Right forelimb (tissue), 1 donor: ENCODE measurements around the gene SYNJ2.
A peak's percentile ranks its signal among the peaks of the same experiment; 100 is the strongest.

Source experiments
- DNase-seq: peaks from one replicate; pipeline ENCODE4 v3.0.0-alpha.2; 2018

Gene SYNJ2

GRCh38 chr6:157999168-158000051, 17.7 kb downstream of the SYNJ2 start:
- DNase-seq = no peak

DNA sequence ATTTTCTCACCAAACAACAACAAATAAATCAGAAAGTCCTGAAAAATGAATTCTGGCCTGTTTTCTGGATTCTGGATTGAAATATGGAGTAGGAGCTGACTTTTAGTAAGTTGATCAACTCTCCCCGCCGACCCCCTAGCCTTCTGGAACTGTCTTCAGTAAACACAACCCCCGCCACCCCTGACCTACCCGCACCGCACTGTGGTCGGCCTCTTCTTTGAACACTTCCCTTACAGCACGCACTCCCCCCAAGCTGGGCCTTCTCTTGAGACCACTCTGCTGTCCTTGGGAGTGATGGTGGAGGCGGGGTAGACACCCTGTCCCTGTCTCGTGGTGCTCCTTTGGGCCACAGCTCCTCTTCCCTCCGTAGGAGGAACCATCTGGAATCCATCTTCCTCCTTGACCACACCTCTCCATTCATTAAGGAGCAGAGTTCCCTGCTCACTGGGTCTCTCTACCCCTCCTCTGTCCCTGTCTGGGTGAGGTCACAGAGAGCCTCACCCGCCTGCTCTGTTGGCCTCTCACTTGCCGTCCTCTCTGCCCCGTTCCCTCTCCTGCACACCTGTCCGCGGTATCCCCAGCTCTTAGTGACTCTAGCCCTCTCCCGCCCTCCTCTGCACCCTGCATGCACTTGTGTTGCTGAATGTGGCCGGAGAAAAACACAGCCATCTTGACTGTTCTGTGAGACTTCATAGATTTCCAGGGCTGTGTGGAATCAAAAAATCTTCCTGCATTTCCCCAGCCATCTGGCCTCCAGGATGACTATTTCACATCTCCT, 19.1 kb downstream of the SYNJ2 start:
- DNase-seq = no peak

GRCh38 chr6:158002249-158002950, 20.7 kb downstream of the SYNJ2 start:
- no peak for DNase-seq

GRCh38 chr6:158002951-158003853, 21.5 kb downstream of the SYNJ2 start:
- peak; percentile 85 for DNase-seq

GRCh38 chr6:158003910-158004700, 22.4 kb downstream of the SYNJ2 start:
- no peak for DNase-seq

GRCh38 chr6:158004701-158005095, 23.0 kb downstream of the SYNJ2 start:
- no peak for DNase-seq

GRCh38 chr6:158005626-158006180, 24.0 kb downstream of the SYNJ2 start:
- DNase-seq = no peak

DNA sequence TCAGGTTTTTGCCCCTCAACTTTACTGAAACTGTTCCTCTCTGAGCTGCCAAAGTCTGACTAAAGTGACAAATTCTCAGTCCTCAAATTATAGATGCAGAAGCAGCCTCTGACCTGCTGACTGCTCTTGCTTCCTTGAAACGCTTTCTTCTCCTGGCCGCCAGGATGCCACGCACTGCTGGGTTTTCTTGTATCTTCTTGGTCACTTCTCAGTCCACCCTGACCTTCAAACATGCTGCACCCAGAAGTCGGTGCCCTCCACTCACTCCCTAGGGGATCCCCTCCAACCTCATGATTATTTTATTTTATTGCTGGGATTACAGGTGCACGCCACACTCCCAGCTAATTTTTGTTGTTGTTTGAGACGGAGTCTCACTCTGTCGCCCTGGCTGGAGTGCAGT, 24.7 kb downstream of the SYNJ2 start:
- no peak for DNase-seq

GRCh38 chr6:158006821-158007570, 25.3 kb downstream of the SYNJ2 start:
- no peak for DNase-seq

DNA sequence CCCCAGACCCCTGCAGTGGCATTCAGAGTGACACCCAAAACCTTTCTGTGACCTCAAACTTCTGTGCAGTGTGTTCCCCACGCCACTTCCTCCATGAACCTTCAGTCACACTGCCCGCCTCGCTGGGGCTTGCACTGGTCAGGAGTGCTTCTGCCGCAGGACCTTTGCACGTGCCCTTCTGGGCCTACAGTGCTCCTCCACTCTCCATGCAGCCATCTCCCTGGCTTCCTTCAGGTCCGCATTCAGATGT, 27.1 kb downstream of the SYNJ2 start:
- no peak for DNase-seq

GRCh38 chr6:158009114-158009891, 27.6 kb downstream of the SYNJ2 start:
- peak; percentile 78 for DNase-seq

- DNase-seq = no peak
These were observed 28.4 kb downstream of the SYNJ2 start for GRCh38 chr6:158009935-158010585.

DNA sequence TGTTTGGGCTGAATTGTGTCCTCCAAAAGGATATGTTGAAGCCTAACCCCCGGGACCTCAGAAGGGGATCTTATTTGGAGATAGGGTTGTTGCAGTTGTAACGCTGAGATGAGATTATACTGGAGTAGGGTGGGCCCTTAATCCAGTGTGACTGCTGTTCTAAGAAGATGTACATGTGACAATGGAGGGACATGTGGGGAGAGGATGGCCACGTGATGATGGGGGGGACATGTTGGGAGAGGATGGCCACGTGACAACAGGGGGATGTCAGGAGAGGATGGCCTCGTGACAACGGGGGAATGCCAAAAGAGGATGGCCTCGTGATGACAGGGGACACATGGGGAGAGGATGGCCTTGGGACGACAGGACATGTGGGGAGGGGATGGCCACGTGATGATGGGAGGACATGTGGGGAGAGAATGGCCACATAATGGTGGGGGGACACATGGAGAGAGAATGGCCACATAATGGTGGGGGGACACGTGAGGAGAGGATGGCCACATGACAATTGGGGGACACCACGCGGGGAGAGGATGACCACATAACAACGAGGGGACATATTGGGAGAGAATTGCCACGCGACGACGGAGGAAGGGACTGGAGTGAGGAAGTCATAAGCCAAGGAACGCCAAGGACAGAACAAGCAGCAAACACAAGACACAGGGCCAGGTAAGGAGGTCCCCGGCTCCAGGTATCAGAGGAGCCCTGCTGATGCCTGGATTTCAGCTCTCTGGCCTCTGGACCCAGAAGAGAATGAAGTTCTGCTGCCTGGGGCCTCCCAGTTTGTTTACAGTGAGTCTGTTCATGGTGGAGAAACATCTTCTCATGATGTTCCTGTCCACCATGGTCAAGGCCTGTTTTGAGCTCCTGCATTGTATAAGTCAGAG, 29.2 kb downstream of the SYNJ2 start:
- DNase-seq = no peak

- no peak for DNase-seq
These were observed 29.8 kb downstream of the SYNJ2 start for GRCh38 chr6:158011478-158011920.

- DNase-seq = no peak
These were observed 30.4 kb downstream of the SYNJ2 start for GRCh38 chr6:158011980-158012566.

DNA sequence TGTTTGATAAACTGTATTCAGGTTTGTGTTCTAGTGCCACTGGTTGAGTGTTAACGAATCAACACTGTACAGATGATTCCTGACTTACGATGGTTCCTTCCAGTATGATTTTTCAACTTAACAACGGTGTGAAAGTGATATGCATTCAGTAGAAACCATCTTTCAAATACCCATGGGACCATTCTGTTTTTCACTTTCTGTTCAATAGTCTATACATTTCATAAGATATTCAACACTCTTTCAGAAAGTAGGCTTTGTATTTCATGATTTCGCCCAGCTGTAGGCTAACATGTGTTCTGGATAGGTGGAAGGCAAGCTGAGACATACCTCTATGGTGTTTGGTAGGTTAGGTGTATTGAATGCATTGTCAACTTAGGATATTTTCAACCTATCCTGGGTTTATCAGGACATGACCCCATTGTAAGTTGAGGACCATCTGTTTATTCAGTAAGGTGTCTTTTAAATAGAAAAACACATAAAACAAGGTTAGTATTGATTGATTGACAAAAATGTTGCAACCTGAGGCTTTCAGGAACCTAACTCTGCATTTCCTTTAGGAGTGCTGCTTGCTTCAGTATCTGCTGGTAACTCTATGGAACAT, 32.3 kb downstream of the SYNJ2 start:
- DNase-seq = no peak

GRCh38 chr6:158014505-158015187, 33.0 kb downstream of the SYNJ2 start:
- DNase-seq = no peak
